Fibroblast of villous mesenchyme (primary cell): ENCODE measurements around the gene CDK8. TPM values are rescaled to one million over a fixed set of nuclear protein-coding genes. Genes with fewer than 3 reads are reported as not detected.

Source experiments
- DNase-seq: peaks from one replicate; pipeline ENCODE4 v3.0.0-alpha.2; 2010; ENCODE audit warnings: low read depth
- H3K4me3 ChIP-seq: 2 replicates; pipeline ENCODE4 v1.5.1; 2011; ENCODE audit warnings: low read depth, mild to moderate bottlenecking, low read length
- total RNA-seq: library from RNA; depleted of rRNA; stranded (reverse); fragments of >200 nt; gene quantifications from 2 replicates; pipeline ENCODE4 v1.2.3, GENCODE V29; 2012
- TF ChIP-seq, protein P1 (sequence below): IDR thresholded peaks from 2 replicates; pipeline ENCODE4 v1.5.1; 2012; ENCODE audit warnings: low read depth, mild to moderate bottlenecking, low read length; ENCODE audit not compliant: insufficient read depth

CDK8 gene
- total RNA-seq, 1 donor, result 23.3 TPM

DNA sequence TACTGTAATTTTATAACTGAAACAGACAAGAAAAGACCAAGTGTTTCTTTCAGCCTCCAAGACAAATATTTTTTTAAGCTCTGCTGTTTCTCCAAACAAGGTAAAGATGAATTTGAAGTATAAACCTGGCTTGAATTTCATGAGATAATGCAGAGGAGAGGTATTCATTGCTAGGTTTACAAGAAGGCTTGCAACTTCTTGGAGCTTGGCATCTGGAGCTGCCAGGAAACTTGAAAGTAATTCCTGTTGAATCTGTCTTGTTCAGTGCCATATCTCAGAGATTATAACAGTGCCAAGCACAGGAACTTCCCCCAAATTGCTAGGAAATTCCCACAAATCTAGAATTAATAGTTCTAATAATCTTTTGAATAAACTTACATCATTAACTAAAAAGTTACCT lies 70.9 kb downstream of the CDK8 start:
- no peak overlapping the region for H3K4me3 ChIP-seq
- TF ChIP-seq, protein P1, sequence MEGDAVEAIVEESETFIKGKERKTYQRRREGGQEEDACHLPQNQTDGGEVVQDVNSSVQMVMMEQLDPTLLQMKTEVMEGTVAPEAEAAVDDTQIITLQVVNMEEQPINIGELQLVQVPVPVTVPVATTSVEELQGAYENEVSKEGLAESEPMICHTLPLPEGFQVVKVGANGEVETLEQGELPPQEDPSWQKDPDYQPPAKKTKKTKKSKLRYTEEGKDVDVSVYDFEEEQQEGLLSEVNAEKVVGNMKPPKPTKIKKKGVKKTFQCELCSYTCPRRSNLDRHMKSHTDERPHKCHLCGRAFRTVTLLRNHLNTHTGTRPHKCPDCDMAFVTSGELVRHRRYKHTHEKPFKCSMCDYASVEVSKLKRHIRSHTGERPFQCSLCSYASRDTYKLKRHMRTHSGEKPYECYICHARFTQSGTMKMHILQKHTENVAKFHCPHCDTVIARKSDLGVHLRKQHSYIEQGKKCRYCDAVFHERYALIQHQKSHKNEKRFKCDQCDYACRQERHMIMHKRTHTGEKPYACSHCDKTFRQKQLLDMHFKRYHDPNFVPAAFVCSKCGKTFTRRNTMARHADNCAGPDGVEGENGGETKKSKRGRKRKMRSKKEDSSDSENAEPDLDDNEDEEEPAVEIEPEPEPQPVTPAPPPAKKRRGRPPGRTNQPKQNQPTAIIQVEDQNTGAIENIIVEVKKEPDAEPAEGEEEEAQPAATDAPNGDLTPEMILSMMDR, result no peak
- no peak for DNase-seq

GRCh38 chr13:26325876-26326275 lies 71.9 kb downstream of the CDK8 start:
- peak; percentile 36 for DNase-seq
- H3K4me3 ChIP-seq, result no peak overlapping the region
- TF ChIP-seq, protein P1, result no peak

- no peak overlapping the region for H3K4me3 ChIP-seq
- no peak for DNase-seq
- TF ChIP-seq, protein P1, result no peak
Measured at GRCh38 chr13:26326562-26326961, 72.6 kb downstream of the CDK8 start.

DNA sequence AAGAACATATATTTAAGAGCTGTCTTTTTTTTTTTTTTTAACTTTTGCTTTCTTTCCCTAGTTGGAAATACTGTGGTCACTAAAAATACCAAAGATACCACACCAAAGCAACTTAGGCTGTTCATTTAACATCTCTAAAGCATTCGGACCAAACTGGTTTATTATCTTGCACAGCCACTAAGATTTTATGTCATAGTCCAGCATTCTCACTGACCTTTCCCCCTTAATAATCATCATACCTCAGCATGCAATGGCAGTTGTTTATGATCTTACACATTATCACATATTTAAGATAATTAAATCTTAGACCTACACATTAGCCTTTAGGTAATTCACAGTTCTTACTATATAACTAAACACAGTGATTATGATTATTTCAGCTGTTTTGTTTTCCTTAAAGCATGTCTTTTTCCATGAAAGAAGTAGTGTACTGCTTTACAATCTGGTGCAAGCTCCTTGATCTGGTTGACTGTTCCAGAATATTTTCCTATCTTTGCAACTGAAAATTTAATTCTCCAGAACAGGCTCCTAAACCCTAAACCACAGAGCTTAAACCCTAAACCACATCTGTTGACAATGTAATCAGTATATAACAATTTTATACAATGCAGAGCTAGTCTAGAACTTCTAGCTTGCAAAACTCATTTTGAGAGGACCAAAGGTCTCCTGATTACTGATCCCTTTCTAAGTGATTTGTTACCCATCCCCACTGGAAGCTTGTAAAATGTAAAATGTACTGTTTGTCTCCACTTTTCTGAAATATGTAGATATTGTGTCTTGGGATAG lies 74.2 kb downstream of the CDK8 start:
- TF ChIP-seq, protein P1, result no peak
- DNase-seq, result peak; percentile 74
- no peak overlapping the region for H3K4me3 ChIP-seq

DNA sequence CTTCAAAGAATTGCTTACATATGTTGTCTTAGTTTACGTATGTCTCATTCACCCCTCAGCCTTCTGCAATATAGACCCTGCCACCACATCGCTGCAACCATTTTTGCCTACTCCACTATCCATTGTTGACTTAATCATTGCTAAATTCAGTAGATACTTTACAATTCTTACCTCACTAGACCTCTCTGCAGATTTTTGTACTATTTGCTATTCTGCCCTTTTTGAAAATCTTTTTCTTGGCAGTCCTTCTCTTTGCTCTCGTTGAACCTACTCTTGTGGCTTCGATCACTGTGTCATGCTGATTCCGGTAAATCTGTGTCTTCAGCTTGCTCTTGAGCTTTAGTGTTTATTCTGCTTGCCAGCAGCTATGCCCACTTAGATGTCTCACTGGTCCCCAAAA lies 81.2 kb downstream of the CDK8 start:
- TF ChIP-seq, protein P1, result no peak
- H3K4me3 ChIP-seq, result no peak overlapping the region
- no peak for DNase-seq

DNA sequence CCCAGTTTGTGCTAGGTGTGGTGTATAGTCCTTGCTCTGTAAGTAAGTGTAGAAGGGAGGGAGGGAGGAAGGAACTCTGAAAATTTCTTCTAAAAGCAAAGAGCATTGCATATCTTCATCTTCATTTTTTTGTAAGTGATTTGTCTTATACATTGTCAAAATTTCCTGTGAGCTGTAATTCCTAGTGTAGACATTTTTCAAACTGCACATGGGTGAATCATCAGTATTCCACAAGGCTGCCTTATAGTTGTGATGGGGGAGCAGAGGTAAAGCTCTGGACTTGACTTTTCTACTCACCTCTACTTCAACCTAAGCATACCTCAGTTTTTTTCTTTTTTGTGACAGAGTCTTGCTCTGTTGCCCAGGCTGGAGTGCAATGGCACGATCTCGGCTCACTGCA lies 86.9 kb downstream of the CDK8 start:
- TF ChIP-seq, protein P1, result no peak
- DNase-seq, result no peak

DNA sequence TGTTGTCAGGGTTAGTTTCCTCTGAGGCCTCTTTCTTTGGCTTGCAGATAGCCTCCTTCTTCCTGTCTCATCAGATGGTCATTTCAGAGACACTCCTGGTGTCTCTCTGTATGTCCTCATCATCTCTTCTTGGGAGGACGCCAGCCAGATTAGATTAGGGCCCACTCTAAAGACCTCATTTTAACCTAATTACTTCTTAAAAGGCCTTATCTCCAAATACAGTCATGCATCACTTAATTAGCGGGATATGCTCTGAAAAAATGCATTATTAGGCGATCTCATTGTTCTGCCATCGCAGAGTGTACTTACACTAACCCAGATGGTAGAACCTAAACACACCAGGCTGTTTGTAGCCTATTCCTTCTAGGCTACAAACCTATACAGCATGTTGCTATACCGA lies 89.0 kb downstream of the CDK8 start:
- TF ChIP-seq, protein P1, result no peak
- no peak for DNase-seq

More for the DNA sequence above, 86.9 kb downstream of the CDK8 start:
- no peak overlapping the region for H3K4me3 ChIP-seq

More for the DNA sequence above, 89.0 kb downstream of the CDK8 start:
- no peak overlapping the region for H3K4me3 ChIP-seq
